ENCODE results near the gene CST3. TPM values are rescaled to one million over a fixed set of nuclear protein-coding genes. Genes with fewer than 3 reads are reported as not detected.

Gene CST3
- polyA plus RNA-seq, 4 donors = 131 to 207 (median 167) TPM

- DNase-seq (ENCODE audit: low read depth in 4 of 4, low spot score in 2 of 4) = no peak
These were observed 31.7 kb downstream of the CST3 start, which contains the start of gene CST9 for GRCh38 chr20:23605867-23606651. CST9 (minus strand) TSS chr20:23605917; CDS start chr20:23605864, 53 bp downstream.

- no peak for DNase-seq (ENCODE audit: low read depth in 4 of 4, low spot score in 2 of 4)
These were observed 33.4 kb downstream of the CST3 start for GRCh38 chr20:23604306-23604705.

GRCh38 chr20:23603321-23603720, 34.4 kb downstream of the CST3 start:
- no peak for DNase-seq (ENCODE audit: low read depth in 4 of 4, low spot score in 2 of 4)

GRCh38 chr20:23602699-23603098, 35.1 kb downstream of the CST3 start:
- no peak for DNase-seq (ENCODE audit: low read depth in 4 of 4, low spot score in 2 of 4)

- DNase-seq (ENCODE audit: low read depth in 4 of 4, low spot score in 2 of 4) = no peak
These were observed 35.5 kb downstream of the CST3 start for GRCh38 chr20:23602241-23602640.

- DNase-seq (ENCODE audit: low read depth in 4 of 4, low spot score in 2 of 4) = no peak
These were observed 36.0 kb downstream of the CST3 start for GRCh38 chr20:23601715-23602114.

GRCh38 chr20:23598481-23598880, 39.3 kb downstream of the CST3 start:
- no peak for DNase-seq (ENCODE audit: low read depth in 4 of 4, low spot score in 2 of 4)

GRCh38 chr20:23596579-23597250, 41.0 kb downstream of the CST3 start:
- DNase-seq (ENCODE audit: low read depth in 4 of 4, low spot score in 2 of 4) = no peak

- DNase-seq (ENCODE audit: low read depth in 4 of 4, low spot score in 2 of 4) = no peak
These were observed 41.8 kb downstream of the CST3 start for GRCh38 chr20:23595941-23596340.

GRCh38 chr20:23588434-23589403, 49.0 kb downstream of the CST3 start:
- no peak for DNase-seq (ENCODE audit: low read depth in 4 of 4, low spot score in 2 of 4)

GRCh38 chr20:23587631-23588030, 50.1 kb downstream of the CST3 start:
- no peak for DNase-seq (ENCODE audit: low read depth in 4 of 4, low spot score in 2 of 4)

- no peak for DNase-seq (ENCODE audit: low read depth in 4 of 4, low spot score in 2 of 4)
These were observed 50.8 kb downstream of the CST3 start for GRCh38 chr20:23586735-23587525.

GRCh38 chr20:23585808-23586734, 51.7 kb downstream of the CST3 start:
- DNase-seq (ENCODE audit: low read depth in 4 of 4, low spot score in 2 of 4) = no peak

GRCh38 chr20:23585449-23585807, 52.3 kb downstream of the CST3 start:
- DNase-seq (ENCODE audit: low read depth in 4 of 4, low spot score in 2 of 4) = no peak

- no peak for DNase-seq (ENCODE audit: low read depth in 4 of 4, low spot score in 2 of 4)
These were observed 53.1 kb downstream of the CST3 start for GRCh38 chr20:23584434-23585199.

All from left renal cortex interstitium (tissue), 4 donors.